PC-3 (cell line): Measurements from ENCODE around the gene NEGR1.
A peak's percentile ranks its signal among the peaks of the same experiment; 100 is the strongest.

Experiments used
- CTCF ChIP-seq: fragments of 300-600 bp; sonication (generic); conservative IDR thresholded peaks from 2 replicates; pipeline ENCODE4 v1.5.1; 2017; ENCODE audit warnings: antibody characterized with exemption, low read depth, mild to moderate bottlenecking, low read length
- EZH2 ChIP-seq: fragments of 300-600 bp; sonication (generic); IDR thresholded peaks from one replicate; pipeline ENCODE4 v1.6.1; 2017; ENCODE audit warnings: antibody characterized with exemption, mild to moderate bottlenecking, low read length; ENCODE audit not compliant: unreplicated experiment
- EZH2phosphoT487 ChIP-seq: fragments of 300-600 bp; sonication (generic); IDR thresholded peaks from 2 replicates; pipeline ENCODE4 v1.6.1; 2018; ENCODE audit warnings: mild to moderate bottlenecking, antibody characterized with exemption, low read length, borderline replicate concordance

- TF ChIP-seq CTCF (no peak), EZH2 (no peak), EZH2phosphoT487 (peak; percentile 79)
Measured at GRCh38 chr1:72282271-72283021, at the start of gene NEGR1.
